ENCODE results near the gene NOC2L.

- TF ChIP-seq CTCF (IDR thresholded peaks at IDR 0.05) (peak in 1 of 3 experiments; percentile 21), EP300 (IDR thresholded peaks at IDR 0.05) (no peak)
Observed at GRCh38 chr1:958823-959730, at the start of gene NOC2L.

Data from esophagus muscularis mucosa (tissue), 3 donors.